ENCODE results near the gene ODAD4.
A peak's percentile ranks its signal among the peaks of the same experiment; 100 is the strongest.

The ODAD4 gene

GRCh38 chr17:41973408-41973811, 43.0 kb downstream of the ODAD4 start:
- DNase-seq, result no peak

GRCh38 chr17:41974031-41974430, 43.6 kb downstream of the ODAD4 start:
- no peak for DNase-seq

- DNase-seq, result no peak
Observed at GRCh38 chr17:41974658-41975057, 44.2 kb downstream of the ODAD4 start.

DNA sequence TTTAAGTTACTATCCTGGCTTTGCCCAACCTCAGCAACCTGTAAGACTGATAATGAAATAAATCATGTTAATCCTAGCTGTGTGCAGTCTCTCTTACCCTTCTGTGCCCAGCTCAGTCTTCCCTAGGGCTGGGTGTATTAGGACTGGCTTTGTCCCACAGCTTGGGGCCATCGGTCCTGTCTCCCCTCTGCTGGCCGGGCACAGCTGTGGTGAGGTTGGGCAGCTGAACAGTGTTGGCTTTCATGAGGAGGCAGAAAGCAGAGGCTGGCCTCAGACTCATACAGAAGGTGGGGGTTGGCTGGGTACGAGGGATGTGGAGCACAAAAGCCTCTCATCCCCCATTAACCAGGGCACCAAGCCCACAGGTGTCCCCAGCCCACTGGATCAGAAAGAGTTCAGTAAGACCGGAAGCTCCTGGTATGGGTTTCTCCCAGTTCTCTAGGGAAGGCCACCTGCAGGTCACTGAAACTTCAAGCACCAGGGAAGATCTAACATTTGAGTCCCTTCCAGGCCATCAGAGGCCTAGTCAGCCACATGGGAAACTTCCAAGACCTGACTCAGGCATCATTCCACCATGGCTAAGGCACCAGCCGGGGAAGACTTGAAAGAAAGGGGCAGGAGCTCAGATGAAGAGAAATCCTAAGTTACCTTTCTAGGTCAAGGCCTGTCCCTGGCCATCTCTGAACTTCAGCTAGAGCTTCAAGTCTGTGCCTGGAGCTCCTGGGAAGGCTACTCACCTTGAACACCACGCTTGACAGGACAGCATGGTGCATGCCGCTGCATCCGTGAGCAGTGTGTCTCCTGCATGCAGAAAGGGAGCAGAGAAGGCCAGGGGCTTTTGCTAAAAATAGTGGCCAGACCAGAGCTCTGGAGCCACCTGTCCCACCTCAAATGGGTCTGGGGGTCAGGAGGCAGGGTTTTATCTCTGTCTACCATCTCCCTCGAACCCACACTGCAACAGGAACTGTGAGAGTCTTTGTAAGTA, 45.0 kb downstream of the ODAD4 start:
- DNase-seq, result no peak

- DNase-seq, result no peak
Observed at GRCh38 chr17:41976142-41976768, 45.8 kb downstream of the ODAD4 start.

GRCh38 chr17:41977991-41978390, 47.6 kb downstream of the ODAD4 start:
- DNase-seq, result no peak

DNA sequence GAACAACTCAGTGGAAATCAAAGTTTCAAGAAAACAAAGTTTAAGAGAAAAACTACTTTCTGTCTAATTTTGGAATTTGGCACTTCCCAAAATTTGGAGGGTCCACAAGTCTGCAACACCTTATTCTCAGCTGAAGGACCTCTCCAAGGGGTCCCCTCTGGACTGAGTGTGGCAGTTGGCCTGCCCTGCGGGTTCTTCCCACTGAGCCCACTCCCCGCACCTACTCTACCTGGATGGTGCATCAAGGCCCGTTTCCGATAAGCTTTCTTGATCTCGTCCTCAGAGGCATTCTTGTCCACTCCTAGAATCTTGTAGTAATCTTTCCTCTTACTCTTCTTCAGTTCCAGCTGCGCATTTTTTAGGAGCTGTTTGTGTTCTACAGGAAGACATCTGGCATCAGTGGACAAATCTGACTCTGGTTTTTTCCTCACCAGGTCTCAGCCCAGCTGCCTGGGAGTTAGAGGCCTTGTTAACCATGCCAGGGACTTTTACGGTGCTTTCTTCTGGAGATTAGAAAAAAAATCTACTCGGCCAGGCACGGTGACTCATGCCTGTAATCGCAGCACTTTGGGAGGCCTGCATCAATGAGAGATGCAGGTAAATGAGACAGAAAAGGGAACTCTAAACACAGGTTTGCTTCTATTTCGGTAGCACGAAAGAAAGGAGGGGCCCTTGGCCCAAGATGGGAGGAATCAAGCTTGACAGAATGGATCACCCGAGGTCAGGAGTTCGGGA, 51.8 kb downstream of the ODAD4 start:
- DNase-seq, result no peak

GRCh38 chr17:41984454-41984853, 54.0 kb downstream of the ODAD4 start:
- no peak for DNase-seq

DNA sequence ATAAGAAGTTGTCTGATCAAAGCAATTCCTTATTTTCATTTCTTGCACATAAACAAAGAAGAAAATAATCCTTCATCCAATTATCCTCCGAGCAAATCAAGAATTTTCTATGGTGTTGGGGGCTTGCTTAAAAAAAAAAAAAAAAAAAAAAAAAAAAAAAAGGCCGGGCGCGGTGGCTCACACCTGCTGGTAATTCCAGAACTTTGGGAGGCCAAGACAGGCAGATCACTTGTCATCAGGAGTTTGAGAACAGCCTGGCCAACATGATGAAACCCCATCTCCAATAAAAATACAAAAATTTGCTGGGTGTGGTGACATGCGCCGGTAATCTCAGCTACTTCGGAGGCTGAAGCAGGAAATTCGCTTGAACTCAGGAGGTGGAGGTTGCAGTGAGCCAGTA, 55.5 kb downstream of the ODAD4 start:
- DNase-seq, result no peak

DNA sequence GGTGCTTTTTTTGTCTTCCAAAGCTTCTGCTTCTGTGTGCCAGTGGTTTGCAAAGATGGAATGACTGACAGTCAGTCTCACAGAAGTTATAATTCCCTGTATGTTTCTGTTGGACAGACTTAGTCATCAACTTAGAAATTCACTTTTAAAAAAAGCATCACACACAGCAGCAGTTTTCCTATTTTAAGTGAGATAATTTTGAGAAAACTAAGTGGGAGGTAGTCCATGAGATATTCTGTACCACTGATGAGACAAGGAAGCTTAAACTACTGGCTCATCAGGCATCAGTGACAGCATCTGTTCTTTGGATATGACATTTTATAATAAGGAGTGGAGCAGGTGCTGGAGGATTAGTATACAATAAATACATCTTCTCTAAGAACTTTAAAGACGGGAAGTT, 56.2 kb downstream of the ODAD4 start:
- no peak for DNase-seq

DNA sequence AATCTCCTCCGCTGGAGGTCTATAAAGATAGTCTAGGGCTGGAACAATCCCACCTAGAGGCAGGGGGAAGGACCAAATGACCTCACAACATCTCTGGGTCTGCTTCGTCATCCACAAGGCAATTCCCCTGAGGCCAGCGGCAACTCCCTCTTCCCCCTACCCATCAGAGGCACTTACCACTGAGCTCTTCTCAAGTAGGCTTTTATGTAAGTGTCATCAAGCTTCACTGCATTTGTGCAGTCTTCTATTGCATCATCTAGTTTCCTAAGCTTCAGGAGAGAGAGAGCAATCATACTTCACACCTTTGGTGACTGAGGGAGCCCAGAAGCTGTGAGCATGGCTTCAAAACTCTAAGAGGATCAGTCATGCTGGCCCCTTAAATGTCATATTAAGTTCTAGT, 57.2 kb downstream of the ODAD4 start:
- DNase-seq, result peak; percentile 19

DNA sequence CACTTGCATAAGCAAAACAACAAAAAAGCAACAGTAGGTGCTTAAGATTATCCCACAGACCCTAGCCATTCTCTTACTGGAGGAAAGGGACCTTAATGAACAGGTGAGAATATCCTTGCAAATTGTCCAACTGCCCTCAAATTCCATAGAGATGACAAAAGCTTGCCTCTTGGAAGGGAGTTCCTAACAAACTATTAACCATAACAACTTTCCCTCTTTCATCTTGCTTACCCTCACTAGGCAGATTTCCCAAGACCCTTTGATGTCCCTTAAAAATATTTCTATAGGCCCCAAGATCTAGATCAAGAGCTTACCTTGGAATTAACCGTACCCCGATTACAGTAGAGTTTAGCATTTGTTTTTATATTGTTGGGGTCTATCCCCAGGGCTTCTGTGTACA, 58.0 kb downstream of the ODAD4 start:
- DNase-seq, result no peak

DNA sequence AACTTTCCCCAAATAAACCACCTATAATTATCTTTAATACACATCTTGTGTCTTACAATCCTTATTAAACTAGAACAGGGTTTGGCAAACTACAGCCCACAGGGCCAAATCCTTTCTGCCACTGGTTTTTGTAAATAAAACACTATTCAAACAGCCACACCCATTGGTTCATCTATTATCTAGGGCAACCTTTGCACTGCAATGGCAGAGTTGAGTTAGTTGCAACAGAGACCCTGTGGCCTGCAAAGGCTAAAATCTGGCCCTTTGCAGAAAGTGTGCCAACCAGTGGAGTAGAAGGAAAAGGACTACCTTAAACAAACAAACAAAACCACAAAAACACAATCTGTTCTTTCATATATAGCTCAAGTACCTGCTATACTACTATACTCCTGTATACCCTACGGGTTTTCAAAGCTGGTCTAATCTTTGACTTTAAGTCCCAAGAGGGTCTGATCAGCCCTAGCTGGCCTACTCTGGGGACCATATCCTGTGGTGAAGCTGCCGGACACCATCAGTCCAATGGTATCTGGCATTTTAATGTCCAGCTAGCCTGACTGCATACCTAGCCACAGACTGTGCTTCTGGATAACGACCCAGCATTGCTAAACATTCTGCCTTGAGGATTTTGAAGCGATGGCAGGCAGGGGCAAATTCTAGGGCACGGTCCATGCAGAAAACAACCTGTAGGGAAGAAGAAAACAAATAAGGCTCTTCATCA, 59.4 kb downstream of the ODAD4 start:
- DNase-seq, result no peak

GRCh38 chr17:41992576-41992975, 62.2 kb downstream of the ODAD4 start:
- DNase-seq, result no peak

DNA sequence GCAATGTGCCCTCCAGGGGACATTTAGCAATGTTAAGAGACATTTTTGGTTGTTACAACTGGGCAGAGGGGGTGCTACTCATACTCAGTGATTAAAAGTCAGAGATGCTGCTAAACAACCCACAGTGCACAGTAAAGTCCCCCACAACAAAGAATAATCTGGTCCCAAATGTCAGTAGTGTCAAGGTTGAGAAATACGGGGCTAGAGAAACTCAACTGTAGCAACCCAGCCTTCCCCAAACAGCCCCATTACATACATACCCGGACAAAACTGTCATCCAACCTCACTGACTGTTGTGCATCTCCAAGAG, 66.4 kb downstream of the ODAD4 start:
- no peak for DNase-seq

- no peak for DNase-seq
Observed at GRCh38 chr17:41998497-41998896, 68.1 kb downstream of the ODAD4 start.

- DNase-seq, result no peak
Observed at GRCh38 chr17:42000413-42001133, 70.2 kb downstream of the ODAD4 start.

- no peak for DNase-seq
Observed at GRCh38 chr17:42001729-42002128, 71.3 kb downstream of the ODAD4 start.

DNA sequence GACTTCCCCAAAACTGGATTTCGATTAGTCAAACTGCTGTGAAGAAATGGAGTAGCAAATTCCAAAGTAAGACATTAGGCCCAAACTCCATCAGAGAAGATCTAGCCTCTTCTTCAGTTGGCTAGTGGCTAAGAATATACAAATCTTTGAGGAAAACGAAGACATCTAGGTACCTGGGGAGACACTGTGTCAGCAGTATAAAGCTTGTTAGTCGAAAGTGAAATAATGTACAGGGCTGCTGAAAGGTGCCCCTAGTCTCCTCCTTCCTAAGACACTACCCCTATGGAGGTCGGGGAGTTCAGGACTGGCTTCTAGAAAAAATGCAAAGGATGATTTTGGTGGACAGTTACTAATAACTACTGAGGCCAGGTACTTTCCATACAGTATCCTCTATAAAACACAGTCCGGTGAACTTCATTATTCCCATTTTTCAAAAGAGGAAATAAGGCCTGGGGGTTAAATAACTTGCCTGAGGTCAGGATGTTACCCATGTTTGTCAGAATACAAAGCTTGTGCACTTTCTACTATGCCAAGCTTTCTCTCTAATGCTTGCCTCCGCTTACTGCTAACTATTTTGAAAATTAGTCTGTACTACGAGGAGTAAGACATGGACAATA, 71.9 kb downstream of the ODAD4 start:
- DNase-seq, result no peak

DNA sequence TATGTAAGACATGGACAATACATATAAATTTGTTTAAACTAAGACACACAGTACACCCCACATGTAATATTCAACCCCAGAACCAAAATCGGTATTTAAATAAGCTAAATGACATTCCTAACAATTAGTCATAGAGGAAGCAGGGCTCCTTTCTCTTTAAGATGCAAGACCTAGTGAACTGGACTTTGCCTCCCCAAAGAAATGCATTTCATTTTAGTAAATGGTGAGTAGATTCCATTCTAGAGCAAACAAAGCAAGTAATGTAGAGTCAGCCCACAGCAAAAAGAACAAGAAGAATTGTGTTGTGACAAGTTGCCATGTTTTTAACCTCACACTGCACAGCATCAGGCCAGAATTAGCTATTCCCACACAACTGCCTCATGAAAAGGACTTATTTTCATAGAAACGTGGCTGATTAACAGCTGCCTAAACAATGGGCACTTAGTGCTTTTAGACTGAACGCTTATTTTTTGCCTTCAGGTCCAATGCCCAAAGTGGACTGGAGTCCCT, 72.4 kb downstream of the ODAD4 start:
- no peak for DNase-seq

- no peak for DNase-seq
Observed at GRCh38 chr17:42005166-42005565, 74.7 kb downstream of the ODAD4 start.

DNA sequence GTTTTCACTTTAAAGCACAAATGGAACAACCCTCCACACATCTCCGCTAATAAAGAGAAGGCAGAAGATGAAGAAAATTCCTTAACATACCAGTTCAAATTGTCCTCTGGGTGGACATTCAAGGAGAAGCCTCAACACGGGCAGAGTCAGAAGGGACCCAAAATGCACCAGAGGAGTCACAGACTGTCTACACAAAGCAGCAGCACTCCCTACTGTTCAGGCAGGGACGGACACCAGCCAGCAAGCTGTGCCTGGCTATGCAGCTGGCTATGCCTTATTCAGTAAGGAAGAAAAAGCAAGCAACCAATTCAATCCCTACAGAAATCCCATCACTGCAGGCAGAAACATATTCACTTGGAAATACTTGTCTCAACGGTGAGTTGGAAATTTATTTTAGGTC, 78.8 kb downstream of the ODAD4 start:
- no peak for DNase-seq
